AG04449 (cell line): Measurements from ENCODE around the gene SNU13.

Experiments
- CTCF ChIA-PET: fragments of 350-600 bp; formaldehyde crosslinking; extraction: SDS; loops from one replicate; lab custom pipeline; 2021; ENCODE audit warnings: antibody characterized with exemption; lab: Yijun Ruan, JAX
- POLR2A ChIA-PET: fragments of 400-600, 350-600 bp; formaldehyde crosslinking; extraction: SDS; loops from one replicate; lab custom pipeline; 2020; ENCODE audit warnings: antibody characterized with exemption, inconsistent platforms; lab: Yijun Ruan, JAX
- DNase-seq: peaks from one replicate; pipeline ENCODE4 v3.0.0-alpha.2; 2010; ENCODE audit warnings: low read depth, low spot score
- H3K4me3 ChIP-seq: 2 replicates; pipeline ENCODE4 v1.5.1; 2011; ENCODE audit warnings: low read depth, mild to moderate bottlenecking, control low read depth, low read length
- CTCF ChIP-seq: IDR thresholded peaks from one replicate; pipeline ENCODE4 v1.5.1; 2011; ENCODE audit warnings: mild to moderate bottlenecking, moderate library complexity, low read length, control low read depth, inconsistent platforms; ENCODE audit not compliant: insufficient read depth; ENCODE audit errors: missing control alignments

The SNU13 gene

GRCh38 chr22:41625577-41625976 lies 63.1 kb downstream of the SNU13 start:
- no peak for TF ChIP-seq CTCF
- no peak overlapping the region for H3K4me3 ChIP-seq
- ChIA-PET CTCF (interaction anchor here (1.3 to 2.9 kb wide), 2 partner anchors 41 to 72 kb away, joined by 3 to 9 read pairs; no protein-coding TSS in a partner anchor), POLR2A (no interaction called here)
- DNase-seq: no peak
